Spleen (tissue), 7 donors: ENCODE results near the gene DHRSX.

Experiments
- POLR2A ChIP-seq, 3 donors: fragments of 450-650 bp; IDR thresholded peaks; one replicate each; pipeline ENCODE4 v1.5.1; 2017; ENCODE audit warnings: antibody characterized with exemption in 3 of 3, mild to moderate bottlenecking in 1 of 3
- POLR2AphosphoS5 ChIP-seq, 3 donors: sonication (generic); formaldehyde crosslinking; IDR thresholded peaks; one replicate each; pipeline ENCODE4 v1.5.1; 2017; ENCODE audit warnings: antibody characterized with exemption in 3 of 3
- TF ChIP-seq, protein P1 (sequence below), 11 experiments: fragments of 200-600 bp in 7 of 11; fragments of 450-650 bp in 4 of 11; sonication (generic) in 4 of 11; IDR thresholded peaks in 8 of 11; conservative IDR thresholded peaks in 3 of 11; 1 replicate in 7 of 11; 2 replicates in 4 of 11; pipeline versions ENCODE4 v1.4.0 to v1.8.0; 2016 to 2021; ENCODE audit warnings: antibody characterized with exemption in 11 of 11, inconsistent platforms in 4 of 11, mild to moderate bottlenecking in 1 of 11
- donor health status: DM: no; HTN: no; CAD: no; lungs with moderate emphysema.
- donor health status: DM: no; HTN: no; CAD: no.
- donor health status: DM: no; HTN: no; CAD: no.

DNA sequence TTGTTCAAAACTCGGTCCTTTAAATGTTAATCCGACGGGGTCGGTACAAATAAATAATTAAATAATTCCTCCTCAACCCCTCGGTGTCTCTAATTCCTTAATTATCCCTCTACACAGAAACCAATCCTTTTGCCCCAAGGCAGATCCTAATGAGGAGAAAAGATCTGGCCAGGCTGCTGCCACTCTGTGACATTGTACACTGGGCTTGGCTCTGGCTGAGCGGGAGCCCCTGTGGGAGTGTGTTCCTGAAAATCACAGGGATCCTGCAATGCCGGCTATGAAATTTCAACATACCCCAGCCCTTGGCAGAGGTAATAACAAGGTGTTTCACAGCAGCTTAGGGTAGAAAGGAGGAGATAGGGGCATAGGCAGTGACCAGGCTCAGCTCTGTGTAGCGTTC lies 96.0 kb downstream of the DHRSX start:
- TF ChIP-seq POLR2A (IDR thresholded peaks at IDR 0.05) (no peak), POLR2AphosphoS5 (IDR thresholded peaks at IDR 0.05) (no peak)
- TF ChIP-seq, protein P1, sequence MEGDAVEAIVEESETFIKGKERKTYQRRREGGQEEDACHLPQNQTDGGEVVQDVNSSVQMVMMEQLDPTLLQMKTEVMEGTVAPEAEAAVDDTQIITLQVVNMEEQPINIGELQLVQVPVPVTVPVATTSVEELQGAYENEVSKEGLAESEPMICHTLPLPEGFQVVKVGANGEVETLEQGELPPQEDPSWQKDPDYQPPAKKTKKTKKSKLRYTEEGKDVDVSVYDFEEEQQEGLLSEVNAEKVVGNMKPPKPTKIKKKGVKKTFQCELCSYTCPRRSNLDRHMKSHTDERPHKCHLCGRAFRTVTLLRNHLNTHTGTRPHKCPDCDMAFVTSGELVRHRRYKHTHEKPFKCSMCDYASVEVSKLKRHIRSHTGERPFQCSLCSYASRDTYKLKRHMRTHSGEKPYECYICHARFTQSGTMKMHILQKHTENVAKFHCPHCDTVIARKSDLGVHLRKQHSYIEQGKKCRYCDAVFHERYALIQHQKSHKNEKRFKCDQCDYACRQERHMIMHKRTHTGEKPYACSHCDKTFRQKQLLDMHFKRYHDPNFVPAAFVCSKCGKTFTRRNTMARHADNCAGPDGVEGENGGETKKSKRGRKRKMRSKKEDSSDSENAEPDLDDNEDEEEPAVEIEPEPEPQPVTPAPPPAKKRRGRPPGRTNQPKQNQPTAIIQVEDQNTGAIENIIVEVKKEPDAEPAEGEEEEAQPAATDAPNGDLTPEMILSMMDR (IDR thresholded peaks at IDR 0.05 in 8 of 11, conservative IDR thresholded peaks at IDR 0.05 in 3 of 11), result no peak
